HCT116 (cell line): Measurements from ENCODE around the gene ALOX5AP. TPM values are rescaled to one million over a fixed set of nuclear protein-coding genes. Genes with fewer than 3 reads are reported as not detected.

ENCODE experiments used
- ATAC-seq: fragments of 200-7000 bp; cut with Tn5 transposase; 2 replicates; pipeline ENCODE4 v1.9.1; 2020; ENCODE audit warnings: mild to moderate bottlenecking, moderate library complexity
- BruUV-seq: library from RNA; stranded (reverse); fragments of 400-500 nt; replicated peaks from 2 replicates; lab custom pipeline; 2021; lab: Mats Ljungman, UMichigan
- CTCF ChIA-PET: fragments of 300-600 bp; sonication (Branson Sonifier 250); formaldehyde crosslinking; loops from one replicate; lab custom pipeline; 2021; ENCODE audit warnings: antibody characterized with exemption; lab: Charles Lee
- POLR2A ChIA-PET: fragments of 300-600, 350-600 bp; sonication (Branson Sonifier 250); formaldehyde crosslinking; loops from one replicate; lab custom pipeline; 2021; ENCODE audit warnings: antibody characterized with exemption; lab: Charles Lee
- RAD21 ChIA-PET, 2 experiments: fragments of 300-600 bp; sonication (Branson Sonifier 250); formaldehyde crosslinking; loops; one replicate each; lab custom pipeline; 2023; ENCODE audit warnings: low total read pairs in 2 of 2; ENCODE audit not compliant: uncharacterized antibody in 2 of 2, unreplicated experiment in 2 of 2, low non-redundant PET in 1 of 2; lab: Charles Lee
- DNase-seq: peaks from one replicate; pipeline ENCODE4 v3.0.0-alpha.2; 2010; ENCODE audit warnings: low read depth, low spot score
- H2AFZ ChIP-seq: fragments of 200-600 bp; shearing (Covaris generic), sonication (generic); 2 replicates; pipeline ENCODE4 v1.6.1; 2017; ENCODE audit warnings: low read depth, mixed run types, mixed read lengths, antibody characterized with exemption, low read length; ENCODE audit not compliant: poor library complexity, severe bottlenecking
- H3K27ac ChIP-seq: 2 replicates; pipeline ENCODE4 v1.5.1; 2012; ENCODE audit warnings: low read depth, low read length
- H3K27me3 ChIP-seq: fragments of 200-600 bp; sonication (generic); 2 replicates; pipeline ENCODE4 v1.6.1; 2016; ENCODE audit warnings: mixed run types, low read length, mixed read lengths; ENCODE audit not compliant: insufficient read depth
- H3K36me3 ChIP-seq, 2 experiments: fragments of 200-500 bp in 1 of 2; fragments of 200-600 bp in 1 of 2; sonication (Bioruptor generic) in 1 of 2; sonication (generic) in 1 of 2; 2 replicates each; pipeline versions ENCODE4 v1.5.1 to v1.6.1; 2014 to 2016; ENCODE audit warnings: low read length in 2 of 2, inconsistent platforms in 1 of 2, mixed read lengths in 1 of 2, mixed run types in 1 of 2; ENCODE audit not compliant: insufficient read depth in 2 of 2, control insufficient read depth in 1 of 2
- H3K4me1 ChIP-seq, 2 experiments: fragments of 200-600 bp in 1 of 2; sonication (generic) in 1 of 2; 2 replicates each; pipeline versions ENCODE4 v1.5.1 to v1.6.1; 2012 to 2017; ENCODE audit warnings: low read length in 2 of 2, inconsistent platforms in 1 of 2, mild to moderate bottlenecking in 1 of 2, mixed read lengths in 1 of 2, mixed run types in 1 of 2, moderate library complexity in 1 of 2; ENCODE audit not compliant: insufficient read depth in 2 of 2, control insufficient read depth in 1 of 2
- H3K4me2 ChIP-seq: fragments of 200-600 bp; sonication (generic); 2 replicates; pipeline ENCODE4 v1.6.1; 2017; ENCODE audit warnings: mixed run types, low read length, mixed read lengths
- H3K4me3 ChIP-seq, 2 experiments: fragments of 200-600 bp in 1 of 2; sonication (generic) in 1 of 2; replicated peaks in 1 of 2; 2 replicates each; pipeline ENCODE4 v1.5.1; 2011 to 2016; ENCODE audit warnings: low read length in 2 of 2, control low read depth in 1 of 2, low read depth in 1 of 2, mild to moderate bottlenecking in 1 of 2, mixed read lengths in 1 of 2, mixed run types in 1 of 2
- H3K79me2 ChIP-seq: fragments of 200-600 bp; sonication (generic); 2 replicates; pipeline ENCODE4 v1.6.1; 2017; ENCODE audit warnings: mild to moderate bottlenecking, mixed run types, low read length, moderate library complexity, mixed read lengths; ENCODE audit not compliant: insufficient read depth
- H3K9ac ChIP-seq: fragments of 200-600 bp; sonication (generic); 2 replicates; pipeline ENCODE4 v1.6.1; 2016; ENCODE audit warnings: low read length, mixed read lengths
- H3K9me2 ChIP-seq: fragments of 200-600 bp; sonication (generic), shearing (Covaris generic); 2 replicates; pipeline ENCODE4 v1.6.1; 2017; ENCODE audit warnings: mixed run types, mild to moderate bottlenecking, moderate library complexity; ENCODE audit not compliant: insufficient read depth
- H3K9me3 ChIP-seq, 2 experiments: fragments of 200-500 bp in 1 of 2; fragments of 200-600 bp in 1 of 2; sonication (Bioruptor generic) in 1 of 2; sonication (generic) in 1 of 2; 2 replicates each; pipeline ENCODE4 v1.6.1; 2014 to 2017; ENCODE audit warnings: low read length in 2 of 2, mixed read lengths in 2 of 2, inconsistent platforms in 1 of 2, low read depth in 1 of 2, mild to moderate bottlenecking in 1 of 2, mixed run types in 1 of 2, moderate library complexity in 1 of 2; ENCODE audit not compliant: control insufficient read depth in 1 of 2, insufficient read depth in 1 of 2
- H4K20me1 ChIP-seq: fragments of 200-600 bp; sonication (generic), shearing (Covaris generic); 2 replicates; pipeline ENCODE4 v1.6.1; 2017; ENCODE audit warnings: mixed run types, mild to moderate bottlenecking, moderate library complexity; ENCODE audit not compliant: insufficient read depth
- ATF3 ChIP-seq: IDR thresholded peaks from 2 replicates; pipeline ENCODE4 v1.6.1; 2012
- CEBPB ChIP-seq: IDR thresholded peaks from 2 replicates; pipeline ENCODE4 v1.6.1; 2012; ENCODE audit warnings: low read depth
- CTCF ChIP-seq, 3 experiments: fragments of 200-600 bp in 1 of 3; sonication (generic) in 1 of 3; IDR thresholded peaks in 2 of 3; conservative IDR thresholded peaks in 1 of 3; 2 replicates each; pipeline ENCODE4 v1.5.1; 2012 to 2017; ENCODE audit warnings: low read depth in 2 of 3, low read length in 2 of 3, antibody characterized with exemption in 1 of 3, borderline replicate concordance in 1 of 3, control low read depth in 1 of 3, mild to moderate bottlenecking in 1 of 3, mixed read lengths in 1 of 3, mixed run types in 1 of 3, moderate library complexity in 1 of 3; ENCODE audit not compliant: insufficient read depth in 1 of 3
- EGR1 ChIP-seq: IDR thresholded peaks from 2 replicates; pipeline ENCODE4 v1.6.1; 2012; ENCODE audit warnings: low read depth
- ELF1 ChIP-seq: IDR thresholded peaks from 2 replicates; pipeline ENCODE4 v1.6.1; 2012; ENCODE audit warnings: low read depth, borderline replicate concordance
- EZH2phosphoT487 ChIP-seq: fragments of 200-600 bp; IDR thresholded peaks from 2 replicates; pipeline ENCODE4 v1.6.1; 2018; ENCODE audit warnings: antibody characterized with exemption, borderline replicate concordance
- MAX ChIP-seq: IDR thresholded peaks from 2 replicates; pipeline ENCODE4 v1.6.1; 2012
- YY1 ChIP-seq: IDR thresholded peaks from 2 replicates; pipeline ENCODE4 v1.6.1; 2011; ENCODE audit warnings: low read length, low read depth, moderate library complexity, mild to moderate bottlenecking; ENCODE audit not compliant: insufficient replicate concordance; ENCODE audit errors: extremely low read depth
- ZBTB33 ChIP-seq: IDR thresholded peaks from 2 replicates; pipeline ENCODE4 v1.6.1; 2011; ENCODE audit warnings: mild to moderate bottlenecking, low read length, moderate library complexity; ENCODE audit not compliant: insufficient replicate concordance; ENCODE audit errors: extremely low read depth
- intact Hi-C: fragments of 100-400 bp; cut with micrococcal nuclease; formaldehyde crosslinking; loops from 2 replicates; pipeline ENCODE4 v1.10.0; 2022
- total RNA-seq: library from RNA; stranded (reverse); gene quantifications from one replicate; pipeline ENCODE4 v1.2.1, GENCODE V29; 2021; ENCODE audit not compliant: unreplicated experiment

ALOX5AP gene
- total RNA-seq, 1 experiment from 2014 or later, result not detected

- no peaks in the 10 kb centered on the region for H3K4me1 ChIP-seq
- no peaks in the 10 kb centered on the region for H4K20me1 ChIP-seq
- no TSS peak for BruUV-seq
- H3K9me2 ChIP-seq, result no peaks in the 10 kb centered on the region
- H3K79me2 ChIP-seq, result no peaks in the 10 kb centered on the region
- no peak overlapping the region for H3K27ac ChIP-seq
- RAD21 ChIA-PET, result no interaction called here
- H2AFZ ChIP-seq, result no peak overlapping the region
- CTCF ChIA-PET, result no interaction called here
- no peak overlapping the region for H3K9ac ChIP-seq
- no peak overlapping the region for H3K4me2 ChIP-seq
- DNase-seq (no peak), ATAC-seq (no peak)
- H3K36me3 ChIP-seq, result no peaks in the 10 kb centered on the region
- H3K9me3 ChIP-seq, result no peaks in the 10 kb centered on the region
- no peaks in the 10 kb centered on the region; the same call in 1 of the 2 replicates for H3K27me3 ChIP-seq
- TF ChIP-seq YY1, result no peak
- no peak for TF ChIP-seq ZBTB33
- no peak for TF ChIP-seq EGR1
- TF ChIP-seq MAX, result no peak
- TF ChIP-seq ELF1, result no peak
- intact Hi-C loops, result no loop called here
- no peak overlapping the region for H3K4me3 ChIP-seq
- POLR2A ChIA-PET, result no interaction called here
Observed at GRCh38 chr13:30700364-30700763, 35.0 kb upstream of the ALOX5AP start.

GRCh38 chr13:30702006-30702405 lies 33.3 kb upstream of the ALOX5AP start:
- ATAC-seq (peak; percentile 65; the same call in 1 of the 2 replicates), DNase-seq (no peak)
- H3K9ac ChIP-seq, result no peak overlapping the region
- H3K79me2 ChIP-seq, result no peaks in the 10 kb centered on the region
- RAD21 ChIA-PET, result no interaction called here
- POLR2A ChIA-PET, result no interaction called here
- H3K4me2 ChIP-seq, result no peak overlapping the region
- intact Hi-C loops, result no loop called here
- H3K4me3 ChIP-seq, result no peak overlapping the region
- no peaks in the 10 kb centered on the region for H3K9me3 ChIP-seq
- no peaks in the 10 kb centered on the region for H3K36me3 ChIP-seq
- H4K20me1 ChIP-seq, result no peaks in the 10 kb centered on the region
- H3K27ac ChIP-seq, result no peak overlapping the region
- no peak for TF ChIP-seq CEBPB
- no peak for TF ChIP-seq EZH2phosphoT487
- peak in 2 of 3 experiments; percentile 40 to 45; a peak in 3 of 6 replicates for TF ChIP-seq CTCF (IDR thresholded peaks at IDR 0.05 in 2 of 3, conservative IDR thresholded peaks at IDR 0.05 in 1 of 3; ENCODE audit: borderline replicate concordance in 1 of 3, insufficient read depth in 1 of 3, low read depth in 2 of 3, low read length in 2 of 3)
- no peak for TF ChIP-seq ATF3
- CTCF ChIA-PET, result no interaction called here
- H2AFZ ChIP-seq, result no peak overlapping the region
- H3K27me3 ChIP-seq, result no peaks in the 10 kb centered on the region
- H3K9me2 ChIP-seq, result no peaks in the 10 kb centered on the region
- 0 out of 4 replicates have a peak, but pooled peaks cover 0 to 4% of the 10 kb centered on the region in 2 experiments for H3K4me1 ChIP-seq
- no TSS peak for BruUV-seq
